ENCODE results near the gene HDHD5. TPM values are rescaled to one million over a fixed set of nuclear protein-coding genes. Genes with fewer than 3 reads are reported as not detected.

Gene HDHD5
- total and polyA plus RNA-seq, 10 of the 15 experiments (the other 5 are each of a cell fraction or from before 2014, with no cell fraction given) = 1.7 to 68.0 (median 49.9) TPM

DNA sequence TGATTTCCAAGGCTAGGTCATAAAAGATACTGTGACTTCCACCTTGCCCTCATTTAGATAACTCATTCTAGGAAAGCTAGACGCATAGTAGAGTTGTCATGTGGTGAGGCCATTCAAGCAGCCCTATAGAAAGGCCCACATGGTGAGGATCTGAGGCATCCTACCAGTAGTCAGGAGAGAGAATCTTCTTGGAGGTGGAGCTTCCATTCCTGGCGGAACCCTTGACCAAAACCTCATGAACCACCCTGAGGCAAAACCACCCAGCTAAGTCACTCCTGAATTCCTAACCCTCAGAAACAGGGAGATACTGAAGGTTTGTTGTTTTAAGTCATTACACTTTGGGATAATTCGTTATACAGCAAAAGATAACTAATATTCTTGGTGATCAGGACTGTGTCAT is 2.9 kb upstream of the HDHD5 start (continued):
- TF ChIP-seq, protein P1, sequence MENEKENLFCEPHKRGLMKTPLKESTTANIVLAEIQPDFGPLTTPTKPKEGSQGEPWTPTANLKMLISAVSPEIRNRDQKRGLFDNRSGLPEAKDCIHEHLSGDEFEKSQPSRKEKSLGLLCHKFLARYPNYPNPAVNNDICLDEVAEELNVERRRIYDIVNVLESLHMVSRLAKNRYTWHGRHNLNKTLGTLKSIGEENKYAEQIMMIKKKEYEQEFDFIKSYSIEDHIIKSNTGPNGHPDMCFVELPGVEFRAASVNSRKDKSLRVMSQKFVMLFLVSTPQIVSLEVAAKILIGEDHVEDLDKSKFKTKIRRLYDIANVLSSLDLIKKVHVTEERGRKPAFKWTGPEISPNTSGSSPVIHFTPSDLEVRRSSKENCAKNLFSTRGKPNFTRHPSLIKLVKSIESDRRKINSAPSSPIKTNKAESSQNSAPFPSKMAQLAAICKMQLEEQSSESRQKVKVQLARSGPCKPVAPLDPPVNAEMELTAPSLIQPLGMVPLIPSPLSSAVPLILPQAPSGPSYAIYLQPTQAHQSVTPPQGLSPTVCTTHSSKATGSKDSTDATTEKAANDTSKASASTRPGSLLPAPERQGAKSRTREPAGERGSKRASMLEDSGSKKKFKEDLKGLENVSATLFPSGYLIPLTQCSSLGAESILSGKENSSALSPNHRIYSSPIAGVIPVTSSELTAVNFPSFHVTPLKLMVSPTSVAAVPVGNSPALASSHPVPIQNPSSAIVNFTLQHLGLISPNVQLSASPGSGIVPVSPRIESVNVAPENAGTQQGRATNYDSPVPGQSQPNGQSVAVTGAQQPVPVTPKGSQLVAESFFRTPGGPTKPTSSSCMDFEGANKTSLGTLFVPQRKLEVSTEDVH (IDR thresholded peaks at IDR 0.05; ENCODE audit: low read depth, partially characterized antibody) = no peak
- TF ChIP-seq, protein P2, sequence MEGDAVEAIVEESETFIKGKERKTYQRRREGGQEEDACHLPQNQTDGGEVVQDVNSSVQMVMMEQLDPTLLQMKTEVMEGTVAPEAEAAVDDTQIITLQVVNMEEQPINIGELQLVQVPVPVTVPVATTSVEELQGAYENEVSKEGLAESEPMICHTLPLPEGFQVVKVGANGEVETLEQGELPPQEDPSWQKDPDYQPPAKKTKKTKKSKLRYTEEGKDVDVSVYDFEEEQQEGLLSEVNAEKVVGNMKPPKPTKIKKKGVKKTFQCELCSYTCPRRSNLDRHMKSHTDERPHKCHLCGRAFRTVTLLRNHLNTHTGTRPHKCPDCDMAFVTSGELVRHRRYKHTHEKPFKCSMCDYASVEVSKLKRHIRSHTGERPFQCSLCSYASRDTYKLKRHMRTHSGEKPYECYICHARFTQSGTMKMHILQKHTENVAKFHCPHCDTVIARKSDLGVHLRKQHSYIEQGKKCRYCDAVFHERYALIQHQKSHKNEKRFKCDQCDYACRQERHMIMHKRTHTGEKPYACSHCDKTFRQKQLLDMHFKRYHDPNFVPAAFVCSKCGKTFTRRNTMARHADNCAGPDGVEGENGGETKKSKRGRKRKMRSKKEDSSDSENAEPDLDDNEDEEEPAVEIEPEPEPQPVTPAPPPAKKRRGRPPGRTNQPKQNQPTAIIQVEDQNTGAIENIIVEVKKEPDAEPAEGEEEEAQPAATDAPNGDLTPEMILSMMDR (IDR thresholded peaks at IDR 0.05 in 2 of 3, conservative IDR thresholded peaks at IDR 0.05 in 1 of 3; ENCODE audit: control insufficient read depth in 2 of 3, extremely low read depth in 1 of 3, insufficient read depth in 1 of 3, low read depth in 3 of 3, low read length in 3 of 3) = no peak
- TF ChIP-seq PAX5 (IDR thresholded peaks at IDR 0.05; ENCODE audit: borderline replicate concordance, low read depth, low read length) = no peak

DNA sequence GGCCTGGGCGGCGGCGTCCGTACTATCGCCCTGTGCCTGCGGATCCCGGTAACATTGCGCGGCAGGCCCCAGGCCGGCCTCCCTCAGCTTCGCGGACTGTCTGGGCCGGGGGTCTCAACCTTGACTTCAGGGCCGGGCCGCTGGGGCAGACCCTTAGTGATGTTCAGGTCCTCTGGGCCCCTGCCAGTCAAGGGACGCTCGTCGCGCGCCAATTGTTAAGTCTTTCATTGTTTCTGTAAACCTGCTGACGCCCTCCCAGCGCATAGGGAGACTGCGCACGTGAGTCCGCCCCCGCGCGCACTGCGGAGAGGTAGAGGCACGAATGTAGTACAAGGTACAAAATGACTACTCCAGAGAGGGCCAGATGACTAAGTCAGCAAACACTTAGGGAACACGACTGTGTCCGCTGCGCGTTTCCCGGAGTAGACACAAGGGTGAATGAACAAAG is 451 bp upstream of the HDHD5 start:
- intact Hi-C loops (cut with micrococcal nuclease; ENCODE audit: unreplicated experiment) (loop anchor here (1.0 to 10.0 kb wide), 2 partner anchors 72 to 335 kb away; partner anchors contain the start of gene XKR3), in situ Hi-C loops (cut with MboI) (no loop called here)
- ChIA-PET RAD21 (ENCODE audit: unreplicated experiment) (interaction anchor here (1.0 kb wide), 1 partner anchor 12 kb away, joined by 3 read pairs; no protein-coding TSS in a partner anchor), CTCF (interaction anchor here (0.6 to 8.1 kb wide), 2 partner anchors 13 to 35 kb away, joined by 3 to 72 read pairs; no protein-coding TSS in a partner anchor), POLR2A (interaction anchor here (0.5 kb wide), 1 partner anchor 97 kb away, joined by 4 read pairs; no protein-coding TSS in a partner anchor), SMC1A (ENCODE audit: uncharacterized antibody, unreplicated experiment) (interaction anchor here (1.2 kb wide), 1 partner anchor 13 kb away, joined by 3 read pairs; no protein-coding TSS in a partner anchor)
- Histone ChIP-seq H3K4me3 (peak overlapping the region; percentile 79), H3K9ac (ENCODE audit: control insufficient read depth, insufficient read depth, low read length) (peak overlapping the region; percentile 70), H3K4me2 (ENCODE audit: control insufficient read depth, insufficient read depth) (peak overlapping the region; percentile 48), H3K27me3 (replicated peaks in 1 of 2; ENCODE audit: control insufficient read depth in 2 of 2, insufficient read depth in 2 of 2, low read length in 1 of 2) (no peaks in the 10 kb centered on the region), H3K36me3 (ENCODE audit: control insufficient read depth in 2 of 2, insufficient read depth in 2 of 2, low read length in 1 of 2) (no peaks in the 10 kb centered on the region), H3K4me1 (ENCODE audit: control insufficient read depth, insufficient read depth, low read length) (peaks cover 3% of the 10 kb centered on the region; the same call in 1 of the 2 replicates), H3K9me3 (replicated peaks; ENCODE audit: control insufficient read depth, insufficient read depth, low read length) (no peaks in the 10 kb centered on the region), H3K27ac (ENCODE audit: control insufficient read depth, insufficient read depth) (peak overlapping the region; percentile 61), H2AFZ (ENCODE audit: control insufficient read depth, low read depth, low read length) (peak overlapping the region; percentile 95), H4K20me1 (ENCODE audit: control insufficient read depth, insufficient read depth) (no peaks in the 10 kb centered on the region), H3K79me2 (ENCODE audit: control insufficient read depth, insufficient read depth, low read length) (peaks cover 23% of the 10 kb centered on the region)
- 1% methylated on average over 35 of the region's 35 CpGs for WGBS (ENCODE audit: insufficient coverage, insufficient replicate concordance, low lambda C conversion rate, missing lambda C conversion rate)
- peak; percentile 49 for ATAC-seq
- peak; percentile 52 for FAIRE-seq
- no TSS peak for BruUV-seq (replicated peaks)
- no peak for DNase-seq (ENCODE audit: low read depth, low spot score)
- TF ChIP-seq DPF2 (IDR thresholded peaks at IDR 0.05) (no peak), BHLHE40 (IDR thresholded peaks at IDR 0.05; ENCODE audit: borderline replicate concordance in 1 of 2, low read depth in 2 of 2, low read length in 1 of 2) (peak; percentile 80 to 90), MTA2 (IDR thresholded peaks at IDR 0.05; ENCODE audit: low read depth) (no peak), HDGF (IDR thresholded peaks at IDR 0.05) (0 out of 2 replicates have a peak, but pooled peaks have one; percentile 18)
- TF ChIP-seq, protein P3, sequence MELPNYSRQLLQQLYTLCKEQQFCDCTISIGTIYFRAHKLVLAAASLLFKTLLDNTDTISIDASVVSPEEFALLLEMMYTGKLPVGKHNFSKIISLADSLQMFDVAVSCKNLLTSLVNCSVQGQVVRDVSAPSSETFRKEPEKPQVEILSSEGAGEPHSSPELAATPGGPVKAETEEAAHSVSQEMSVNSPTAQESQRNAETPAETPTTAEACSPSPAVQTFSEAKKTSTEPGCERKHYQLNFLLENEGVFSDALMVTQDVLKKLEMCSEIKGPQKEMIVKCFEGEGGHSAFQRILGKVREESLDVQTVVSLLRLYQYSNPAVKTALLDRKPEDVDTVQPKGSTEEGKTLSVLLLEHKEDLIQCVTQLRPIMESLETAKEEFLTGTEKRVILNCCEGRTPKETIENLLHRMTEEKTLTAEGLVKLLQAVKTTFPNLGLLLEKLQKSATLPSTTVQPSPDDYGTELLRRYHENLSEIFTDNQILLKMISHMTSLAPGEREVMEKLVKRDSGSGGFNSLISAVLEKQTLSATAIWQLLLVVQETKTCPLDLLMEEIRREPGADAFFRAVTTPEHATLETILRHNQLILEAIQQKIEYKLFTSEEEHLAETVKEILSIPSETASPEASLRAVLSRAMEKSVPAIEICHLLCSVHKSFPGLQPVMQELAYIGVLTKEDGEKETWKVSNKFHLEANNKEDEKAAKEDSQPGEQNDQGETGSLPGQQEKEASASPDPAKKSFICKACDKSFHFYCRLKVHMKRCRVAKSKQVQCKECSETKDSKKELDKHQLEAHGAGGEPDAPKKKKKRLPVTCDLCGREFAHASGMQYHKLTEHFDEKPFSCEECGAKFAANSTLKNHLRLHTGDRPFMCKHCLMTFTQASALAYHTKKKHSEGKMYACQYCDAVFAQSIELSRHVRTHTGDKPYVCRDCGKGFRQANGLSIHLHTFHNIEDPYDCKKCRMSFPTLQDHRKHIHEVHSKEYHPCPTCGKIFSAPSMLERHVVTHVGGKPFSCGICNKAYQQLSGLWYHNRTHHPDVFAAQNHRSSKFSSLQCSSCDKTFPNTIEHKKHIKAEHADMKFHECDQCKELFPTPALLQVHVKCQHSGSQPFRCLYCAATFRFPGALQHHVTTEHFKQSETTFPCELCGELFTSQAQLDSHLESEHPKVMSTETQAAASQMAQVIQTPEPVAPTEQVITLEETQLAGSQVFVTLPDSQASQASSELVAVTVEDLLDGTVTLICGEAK (IDR thresholded peaks at IDR 0.05; ENCODE audit: borderline replicate concordance) = peak; percentile 35; the same call in 1 of the 2 replicates
- TF ChIP-seq, protein P4, sequence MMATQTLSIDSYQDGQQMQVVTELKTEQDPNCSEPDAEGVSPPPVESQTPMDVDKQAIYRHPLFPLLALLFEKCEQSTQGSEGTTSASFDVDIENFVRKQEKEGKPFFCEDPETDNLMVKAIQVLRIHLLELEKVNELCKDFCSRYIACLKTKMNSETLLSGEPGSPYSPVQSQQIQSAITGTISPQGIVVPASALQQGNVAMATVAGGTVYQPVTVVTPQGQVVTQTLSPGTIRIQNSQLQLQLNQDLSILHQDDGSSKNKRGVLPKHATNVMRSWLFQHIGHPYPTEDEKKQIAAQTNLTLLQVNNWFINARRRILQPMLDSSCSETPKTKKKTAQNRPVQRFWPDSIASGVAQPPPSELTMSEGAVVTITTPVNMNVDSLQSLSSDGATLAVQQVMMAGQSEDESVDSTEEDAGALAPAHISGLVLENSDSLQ (IDR thresholded peaks at IDR 0.05) = peak; percentile 62
